NB4 (cell line): ENCODE results near the gene IGSF23.
A peak's percentile ranks its signal among the peaks of the same experiment; 100 is the strongest.
"Not testable (repeated sequence)": the region's sequence is repeated elsewhere in the genome, so short reads cannot be mapped to it uniquely, and the experiment has no call there.

ENCODE experiments used
- DNase-seq: peaks from one replicate; pipeline ENCODE4 v3.0.0; 2010; ENCODE audit warnings: low read depth
- H3K4me3 ChIP-seq: one replicate; pipeline ENCODE4 v1.5.1; 2011; ENCODE audit warnings: mild to moderate bottlenecking, low read depth, low read length, moderate library complexity
- CTCF ChIP-seq: IDR thresholded peaks from one replicate; pipeline ENCODE4 v1.5.1; 2012; ENCODE audit warnings: low read depth, low read length
- MAX ChIP-seq: IDR thresholded peaks from 2 replicates; pipeline ENCODE4 v1.6.1; 2011; ENCODE audit warnings: low read depth, low read length
- MYC ChIP-seq: IDR thresholded peaks from 2 replicates; pipeline ENCODE4 v1.6.1; 2011; ENCODE audit warnings: low read depth, low read length
- POLR2A ChIP-seq: IDR thresholded peaks from 2 replicates; pipeline ENCODE4 v1.6.1; 2011; ENCODE audit warnings: mild to moderate bottlenecking; ENCODE audit not compliant: insufficient read length; ENCODE audit errors: extremely low read depth

IGSF23 gene

GRCh38 chr19:44585371-44586133, 27.8 kb upstream of the IGSF23 start:
- no peak overlapping the region for H3K4me3 ChIP-seq
- TF ChIP-seq CTCF, result no peak
- no peak for TF ChIP-seq MAX
- no peak for TF ChIP-seq POLR2A
- no peak for TF ChIP-seq MYC
- peak; percentile 7 for DNase-seq

- peak; percentile 82 for DNase-seq
- TF ChIP-seq POLR2A (no peak), MYC (no peak)
- H3K4me3 ChIP-seq, result no peak overlapping the region
These were observed 25.2 kb upstream of the IGSF23 start for GRCh38 chr19:44587963-44588770.

- TF ChIP-seq CTCF (no peak), MAX (no peak), POLR2A (no peak), MYC (no peak)
- H3K4me3 ChIP-seq, result no peak overlapping the region
- DNase-seq, result no peak
These were observed 24.6 kb upstream of the IGSF23 start for GRCh38 chr19:44588771-44589112.

- no peak for TF ChIP-seq CTCF
- no peak for TF ChIP-seq MYC
- no peak for TF ChIP-seq MAX
- TF ChIP-seq POLR2A, result no peak
- no peak for DNase-seq
- no peak overlapping the region for H3K4me3 ChIP-seq
These were observed 22.9 kb upstream of the IGSF23 start for GRCh38 chr19:44590245-44591059.

GRCh38 chr19:44591340-44591993, 21.9 kb upstream of the IGSF23 start:
- not testable (repeated sequence) for DNase-seq, H3K4me3 ChIP-seq

- no peak overlapping the region for H3K4me3 ChIP-seq
- no peak for TF ChIP-seq MYC
- TF ChIP-seq POLR2A, result no peak
- no peak for TF ChIP-seq CTCF
- TF ChIP-seq MAX, result no peak
- no peak for DNase-seq
These were observed 20.9 kb upstream of the IGSF23 start for GRCh38 chr19:44592451-44592890.
